ENCODE results near the gene MYLK2. TPM values are rescaled to one million over a fixed set of nuclear protein-coding genes. Genes with fewer than 3 reads are reported as not detected.

MYLK2 gene
- total and polyA plus RNA-seq, 9 donors: 0.08 to 0.35 (median 0.20) TPM; not detected in 6

DNA sequence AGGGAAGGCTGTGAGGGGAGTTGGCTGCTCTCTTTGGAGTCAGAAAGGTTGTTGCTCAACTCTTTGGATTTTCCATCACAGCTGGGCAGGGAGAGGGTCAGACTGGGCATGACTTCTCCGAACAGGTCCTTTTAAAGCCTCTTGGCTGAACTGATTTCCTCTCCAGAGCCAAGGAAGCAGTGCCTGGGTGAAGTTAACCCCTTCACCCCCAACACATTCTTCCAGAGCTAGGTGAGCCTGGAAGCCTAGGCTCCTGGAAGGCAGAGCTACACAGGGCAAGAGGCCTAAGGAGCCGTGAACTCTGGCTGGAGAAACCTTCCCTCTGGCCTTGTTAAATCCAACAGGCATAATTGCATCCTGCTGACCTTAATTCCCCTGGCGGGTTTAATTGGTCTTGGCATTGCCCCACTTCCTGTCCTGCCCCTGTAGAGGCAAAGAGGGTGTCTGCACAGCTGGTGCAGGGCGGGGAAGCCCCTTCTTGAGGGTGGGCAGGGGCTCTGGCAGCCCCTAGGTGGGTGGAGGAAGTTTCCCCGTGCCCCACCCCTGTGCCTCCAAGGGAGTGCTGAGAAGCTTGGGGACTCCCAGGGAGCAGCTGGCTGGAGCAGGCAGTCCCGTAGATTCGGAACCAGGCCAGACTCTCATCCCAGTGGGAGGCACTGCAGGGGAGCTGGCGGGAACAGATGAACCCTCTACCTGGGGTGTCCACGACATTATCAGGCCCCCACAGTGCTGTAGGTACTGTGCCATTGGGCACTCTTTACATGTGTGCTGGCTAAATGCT is 3.6 kb upstream of the MYLK2 start:
- H3K27me3 ChIP-seq: no peaks in the 10 kb centered on the region
- H3K36me3 ChIP-seq: no peaks in the 10 kb centered on the region
- peaks cover 6% of the 10 kb centered on the region for H3K4me1 ChIP-seq (ENCODE audit: insufficient read depth)
- no peak overlapping the region for H3K27ac ChIP-seq
- intact Hi-C loops (cut with DNase I): no loop called here
- 42 to 57% (median 51%) methylated on average over 9 of the region's 9 CpGs for WGBS, 3 donors
- DNase-seq: no peak
- H3K9me3 ChIP-seq: no peaks in the 10 kb centered on the region
- no peak overlapping the region for H3K4me3 ChIP-seq
- TF ChIP-seq POLR2A (IDR thresholded peaks at IDR 0.05): no peak
- no peak for TF ChIP-seq EP300 (IDR thresholded peaks at IDR 0.05)
- TF ChIP-seq, protein P1, sequence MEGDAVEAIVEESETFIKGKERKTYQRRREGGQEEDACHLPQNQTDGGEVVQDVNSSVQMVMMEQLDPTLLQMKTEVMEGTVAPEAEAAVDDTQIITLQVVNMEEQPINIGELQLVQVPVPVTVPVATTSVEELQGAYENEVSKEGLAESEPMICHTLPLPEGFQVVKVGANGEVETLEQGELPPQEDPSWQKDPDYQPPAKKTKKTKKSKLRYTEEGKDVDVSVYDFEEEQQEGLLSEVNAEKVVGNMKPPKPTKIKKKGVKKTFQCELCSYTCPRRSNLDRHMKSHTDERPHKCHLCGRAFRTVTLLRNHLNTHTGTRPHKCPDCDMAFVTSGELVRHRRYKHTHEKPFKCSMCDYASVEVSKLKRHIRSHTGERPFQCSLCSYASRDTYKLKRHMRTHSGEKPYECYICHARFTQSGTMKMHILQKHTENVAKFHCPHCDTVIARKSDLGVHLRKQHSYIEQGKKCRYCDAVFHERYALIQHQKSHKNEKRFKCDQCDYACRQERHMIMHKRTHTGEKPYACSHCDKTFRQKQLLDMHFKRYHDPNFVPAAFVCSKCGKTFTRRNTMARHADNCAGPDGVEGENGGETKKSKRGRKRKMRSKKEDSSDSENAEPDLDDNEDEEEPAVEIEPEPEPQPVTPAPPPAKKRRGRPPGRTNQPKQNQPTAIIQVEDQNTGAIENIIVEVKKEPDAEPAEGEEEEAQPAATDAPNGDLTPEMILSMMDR (IDR thresholded peaks at IDR 0.05): no peak

DNA sequence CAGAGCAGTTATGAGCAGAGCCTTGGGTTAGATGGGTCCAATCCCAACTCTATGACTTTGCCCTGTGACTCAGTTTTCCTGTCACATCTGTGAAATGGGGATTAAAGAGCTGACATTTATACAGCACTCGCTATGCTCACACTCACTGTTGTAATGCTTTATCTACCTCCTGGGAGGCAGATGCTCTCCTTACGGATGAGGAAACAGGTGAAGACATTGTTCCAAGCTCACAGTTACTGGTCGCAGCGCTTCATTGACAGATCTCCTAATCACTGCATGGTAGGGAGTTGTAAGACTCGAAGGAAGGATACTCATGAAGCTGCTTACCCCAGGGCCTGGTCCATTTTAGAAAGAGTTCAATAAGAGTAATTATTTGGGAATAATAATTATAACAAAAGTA is 2.9 kb upstream of the MYLK2 start:
- 93 to 95% (median 95%) methylated on average over 5 of the region's 5 CpGs for WGBS, 3 donors
- no peak overlapping the region for H3K27ac ChIP-seq

DNA sequence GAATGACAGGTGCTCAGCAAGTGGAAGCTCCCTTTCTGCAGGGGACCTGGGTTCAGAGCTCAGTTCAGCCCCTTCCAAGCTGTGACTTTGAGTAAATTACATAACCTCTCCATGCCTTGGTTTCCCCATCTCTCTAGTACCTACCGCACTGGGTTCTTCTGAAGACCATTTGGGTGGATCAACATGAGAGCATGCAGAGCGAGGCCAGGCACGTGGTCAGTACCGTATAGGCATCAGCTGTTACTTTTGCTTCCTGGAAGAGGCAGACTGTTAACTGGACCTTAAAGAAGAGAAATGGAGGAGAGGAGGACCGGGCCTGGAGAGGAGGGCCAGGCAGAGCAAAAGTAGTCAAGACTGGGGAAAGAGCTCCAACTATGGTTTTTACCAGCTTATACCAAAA is 1.7 kb upstream of the MYLK2 start:
- no peak for TF ChIP-seq EP300 (IDR thresholded peaks at IDR 0.05)
- TF ChIP-seq, protein P1 (IDR thresholded peaks at IDR 0.05): no peak
- TF ChIP-seq POLR2A (IDR thresholded peaks at IDR 0.05): no peak
- Histone ChIP-seq H3K27ac (no peak overlapping the region), H3K36me3 (no peaks in the 10 kb centered on the region), H3K9me3 (no peaks in the 10 kb centered on the region), H3K4me1 (ENCODE audit: insufficient read depth) (peaks cover 3% of the 10 kb centered on the region), H3K27me3 (no peaks in the 10 kb centered on the region), H3K4me3 (no peak overlapping the region)
- 81 to 92% (median 85%) methylated on average over 5 of the region's 5 CpGs for WGBS, 3 donors
- DNase-seq: no peak
- intact Hi-C loops (cut with DNase I): no loop called here

More for the DNA sequence above, 2.9 kb upstream of the MYLK2 start:
- H3K9me3 ChIP-seq: no peaks in the 10 kb centered on the region
- H3K4me1 ChIP-seq (ENCODE audit: insufficient read depth): peaks cover 6% of the 10 kb centered on the region
- H3K4me3 ChIP-seq: no peak overlapping the region
- H3K36me3 ChIP-seq: no peaks in the 10 kb centered on the region
- DNase-seq: no peak
- no peaks in the 10 kb centered on the region for H3K27me3 ChIP-seq
- TF ChIP-seq, protein P1 (IDR thresholded peaks at IDR 0.05): no peak
- TF ChIP-seq POLR2A (IDR thresholded peaks at IDR 0.05) (no peak), EP300 (IDR thresholded peaks at IDR 0.05) (no peak)
- intact Hi-C loops (cut with DNase I): no loop called here

DNA sequence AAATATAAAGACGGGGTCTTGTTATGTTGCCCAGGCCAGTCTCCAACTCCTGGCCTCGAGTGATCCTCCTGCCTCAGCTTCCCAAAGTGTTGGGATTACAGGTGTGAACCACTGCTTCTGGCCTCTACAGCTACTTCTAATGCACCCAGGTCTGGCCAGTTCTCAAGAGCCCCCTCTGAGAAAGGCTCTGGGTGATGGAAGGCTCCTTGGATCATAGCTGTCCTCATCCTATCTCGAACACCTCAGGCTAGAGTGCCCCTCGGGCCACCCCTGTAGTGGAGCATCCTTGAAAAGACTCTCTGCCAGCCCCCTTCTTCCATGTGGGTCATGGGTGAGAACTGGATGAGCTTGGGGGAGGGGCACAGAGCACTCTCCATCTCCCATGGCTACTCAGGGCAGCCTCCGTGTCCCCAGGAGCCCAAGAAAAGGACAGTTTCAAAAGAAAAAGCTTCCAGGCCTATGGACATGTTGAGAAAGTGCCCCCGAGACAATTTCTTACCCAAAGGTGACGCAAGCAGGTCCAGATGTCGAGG is 714 bp upstream of the MYLK2 start:
- 85 to 88% (median 86%) methylated on average over 8 of the region's 8 CpGs for WGBS, 3 donors
- Histone ChIP-seq H3K36me3 (no peaks in the 10 kb centered on the region), H3K27ac (no peak overlapping the region), H3K9me3 (no peaks in the 10 kb centered on the region), H3K27me3 (no peaks in the 10 kb centered on the region), H3K4me3 (no peak overlapping the region), H3K4me1 (ENCODE audit: insufficient read depth) (no peaks in the 10 kb centered on the region)
- intact Hi-C loops (cut with DNase I): no loop called here
- DNase-seq: no peak
- TF ChIP-seq EP300 (IDR thresholded peaks at IDR 0.05): no peak
- TF ChIP-seq, protein P1 (IDR thresholded peaks at IDR 0.05): no peak
- TF ChIP-seq POLR2A (IDR thresholded peaks at IDR 0.05): no peak
